Frontal cortex (tissue), 4 donors: ENCODE data around the gene PHF14. TPM values are rescaled to one million over a fixed set of nuclear protein-coding genes. Genes with fewer than 3 reads are reported as not detected.
"Not testable (repeated sequence)": the region's sequence is repeated elsewhere in the genome, so short reads cannot be mapped to it uniquely, and the experiment has no call there.

Experiments used
- DNase-seq, 2 donors: peaks; one replicate each; pipeline ENCODE4 v3.0.0; 2012; ENCODE audit warnings: low spot score in 2 of 2
- FAIRE-seq: peaks from 2 replicates; lab custom pipeline; 2012; peaks lifted over from hg19 to GRCh38; lab: Jason Lieb, UNC
- total RNA-seq: library from RNA; depleted of rRNA; stranded (reverse); fragments of >200 nt; gene quantifications from one replicate; pipeline ENCODE4 v1.2.3, GENCODE V29; 2014
- donor health status: control.
- donor health status: control.
- donor health status: control.

The PHF14 gene
- 166 TPM for total RNA-seq

DNA sequence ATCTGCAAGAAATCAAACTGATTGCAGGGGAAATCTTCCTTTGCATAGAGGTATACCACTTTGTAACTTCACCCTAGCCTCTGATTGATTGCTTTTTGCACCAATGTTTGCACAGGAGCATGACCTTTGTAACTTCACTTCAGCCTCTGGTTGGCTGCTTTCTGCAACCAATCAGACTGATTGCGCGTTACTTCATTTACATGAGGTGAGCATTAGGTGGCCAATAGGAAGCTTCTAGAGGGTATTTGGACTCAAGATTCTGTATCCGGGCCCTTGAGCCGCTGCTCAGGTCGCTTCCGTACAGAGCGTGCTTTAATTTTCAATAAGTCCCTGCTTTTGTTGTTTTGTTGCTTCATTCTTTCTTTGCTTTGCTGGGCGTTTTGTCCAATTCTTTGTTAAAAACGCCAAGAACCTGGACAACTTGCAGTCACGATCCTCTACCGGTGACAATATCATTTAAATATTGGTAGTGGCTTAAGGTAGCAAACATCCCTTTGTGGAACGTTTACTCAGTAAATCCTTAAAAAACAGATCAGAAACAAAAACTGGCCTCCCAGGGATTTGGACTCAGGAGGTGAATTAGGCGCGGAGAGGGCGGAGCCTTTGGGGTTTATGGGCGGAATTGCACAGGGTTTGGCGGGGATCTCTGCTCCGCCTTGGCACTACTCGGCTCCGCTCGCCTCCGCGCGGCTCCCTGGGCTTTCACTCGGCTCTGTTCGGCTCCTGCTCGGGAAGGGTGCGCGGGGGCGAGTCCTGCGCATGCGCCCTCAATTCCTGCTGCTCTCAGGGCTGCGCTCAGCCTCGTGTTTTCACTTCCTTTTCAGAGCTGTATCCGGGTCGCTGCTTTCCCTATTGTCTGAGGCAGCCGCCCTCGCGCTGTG lies at the start of gene PHF14:
TSS of gene PHF14 (plus strand) at position 812 of the 881 bp plus-strand sequence. CDS start 452 bp downstream, outside the sequence.
- DNase-seq (peak; percentile 82 to 89), FAIRE-seq (no peak)

DNA sequence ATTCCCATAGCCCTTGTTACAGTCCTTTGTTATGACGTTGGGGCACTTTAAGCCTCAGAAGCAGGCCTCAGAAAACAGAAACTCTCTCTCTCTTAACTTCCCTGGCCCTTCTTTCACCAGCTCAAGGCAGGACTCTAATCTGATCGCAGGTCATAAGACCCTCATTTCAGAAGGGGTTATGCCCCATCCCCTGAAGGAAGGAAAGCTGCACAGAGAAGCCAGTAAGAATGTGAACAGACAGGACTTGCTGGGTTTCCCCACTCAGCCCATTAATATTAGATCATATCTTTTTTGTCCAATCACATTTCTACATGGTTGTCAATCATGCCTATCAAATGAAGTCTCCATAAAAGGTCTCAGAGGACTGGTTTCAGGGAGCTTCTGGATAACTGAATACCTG lies 49.3 kb upstream of the PHF14 start:
- DNase-seq: no peak
- FAIRE-seq: no peak

DNA sequence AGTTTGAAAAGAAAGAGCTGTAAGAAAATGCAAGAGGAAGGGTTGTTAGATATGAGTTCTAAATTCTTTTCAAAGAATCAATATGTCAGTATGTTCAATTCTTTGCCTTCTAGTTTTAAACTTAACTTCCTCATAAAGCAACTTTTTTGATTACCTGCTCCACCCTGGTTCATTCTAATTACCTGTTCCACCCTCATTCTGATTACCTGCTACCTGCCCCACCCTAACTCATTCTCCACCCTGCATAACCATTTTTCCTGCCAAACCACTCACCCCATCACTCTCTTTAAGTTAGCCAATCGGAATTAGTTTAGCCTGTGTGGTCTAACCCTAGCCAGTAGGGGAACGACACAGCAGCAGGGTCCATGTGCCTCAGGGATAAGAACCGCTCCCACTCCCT lies 45.5 kb upstream of the PHF14 start:
- not testable (repeated sequence) for DNase-seq, FAIRE-seq

DNA sequence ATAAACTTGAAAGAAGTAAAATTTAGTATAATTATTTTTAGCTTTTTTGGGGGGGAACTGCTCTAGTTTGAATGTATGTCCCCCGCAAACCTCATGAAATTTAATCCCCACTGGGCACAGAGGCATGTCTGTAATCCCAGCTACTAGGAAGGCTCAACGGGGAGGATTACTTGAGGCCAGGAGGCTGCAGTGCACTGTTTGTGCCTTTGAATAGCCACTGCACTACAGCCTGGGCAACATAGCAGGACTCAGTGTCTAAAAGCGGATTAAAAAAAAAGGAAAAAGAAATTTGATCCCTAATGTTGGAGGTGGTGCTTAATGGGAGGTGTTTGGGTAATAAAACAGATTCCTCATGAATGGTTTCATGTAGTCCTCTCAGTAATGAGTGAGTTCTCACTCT lies 43.1 kb upstream of the PHF14 start:
- DNase-seq (no peak), FAIRE-seq (no peak)

- DNase-seq (no peak), FAIRE-seq (no peak)
Observed at GRCh38 chr7:10931161-10931560, 42.5 kb upstream of the PHF14 start.

- FAIRE-seq: peak; percentile 21
- no peak for DNase-seq
Observed at GRCh38 chr7:10934292-10934691, 39.4 kb upstream of the PHF14 start.

DNA sequence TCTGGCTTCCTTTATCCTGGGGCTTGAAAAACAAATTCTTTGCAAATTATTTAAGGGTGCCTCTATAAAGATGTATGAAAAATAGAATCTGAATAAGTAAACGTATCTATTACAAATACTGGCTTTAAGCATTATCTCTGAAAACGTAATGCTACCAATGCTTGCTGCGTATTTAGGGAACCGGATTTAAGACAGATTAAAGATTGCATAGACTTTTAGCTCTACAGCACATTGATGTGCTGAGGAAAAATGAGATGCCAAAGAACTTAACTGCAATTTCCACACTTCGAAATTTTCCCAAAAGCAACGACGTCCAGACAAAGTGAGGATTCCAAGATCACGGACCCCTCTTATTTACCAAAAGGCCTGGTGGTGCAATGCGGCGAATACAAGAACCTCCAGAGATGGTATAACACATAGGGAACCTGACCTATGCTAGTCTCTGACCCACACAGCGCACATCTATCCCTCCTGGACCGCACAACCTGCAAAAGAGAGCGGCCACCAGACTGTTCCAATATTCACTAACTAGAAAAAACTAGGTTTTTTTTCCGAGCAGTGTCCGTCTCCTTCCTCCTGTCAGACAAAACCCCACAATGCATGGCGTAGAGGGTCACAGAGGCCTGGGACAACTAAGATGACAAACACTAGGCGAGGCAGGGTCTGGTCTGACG lies 34.3 kb upstream of the PHF14 start:
- DNase-seq (no peak), FAIRE-seq (no peak)

GRCh38 chr7:10939911-10940703 lies 33.6 kb upstream of the PHF14 start:
- FAIRE-seq (no peak), DNase-seq (peak; percentile 90 to 91)

- DNase-seq (no peak), FAIRE-seq (no peak)
Observed at GRCh38 chr7:10940704-10941355, 32.8 kb upstream of the PHF14 start.

GRCh38 chr7:10950494-10950893 lies 23.2 kb upstream of the PHF14 start:
- DNase-seq (no peak), FAIRE-seq (no peak)

GRCh38 chr7:10950974-10951578 lies 22.6 kb upstream of the PHF14 start:
- not testable (repeated sequence) for DNase-seq, FAIRE-seq

DNA sequence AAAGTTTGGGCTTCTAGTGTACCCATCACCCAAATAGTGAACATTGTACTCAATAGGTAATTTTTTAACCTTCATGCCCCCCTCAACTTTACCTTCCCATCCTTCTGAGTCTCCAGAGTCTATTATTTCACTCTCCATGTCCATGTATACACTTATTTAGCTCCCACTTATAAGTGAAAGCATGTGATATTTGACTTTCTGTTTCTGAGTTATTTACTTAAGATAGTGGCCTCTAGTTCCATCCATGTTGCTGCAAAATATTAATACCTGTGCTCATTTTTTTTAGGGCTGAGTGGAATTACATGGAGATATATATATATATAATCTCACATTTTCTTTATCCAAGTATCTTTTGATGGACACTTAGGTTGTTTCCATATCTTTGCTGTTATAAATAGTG lies 21.1 kb upstream of the PHF14 start:
- FAIRE-seq (no peak), DNase-seq (no peak)

DNA sequence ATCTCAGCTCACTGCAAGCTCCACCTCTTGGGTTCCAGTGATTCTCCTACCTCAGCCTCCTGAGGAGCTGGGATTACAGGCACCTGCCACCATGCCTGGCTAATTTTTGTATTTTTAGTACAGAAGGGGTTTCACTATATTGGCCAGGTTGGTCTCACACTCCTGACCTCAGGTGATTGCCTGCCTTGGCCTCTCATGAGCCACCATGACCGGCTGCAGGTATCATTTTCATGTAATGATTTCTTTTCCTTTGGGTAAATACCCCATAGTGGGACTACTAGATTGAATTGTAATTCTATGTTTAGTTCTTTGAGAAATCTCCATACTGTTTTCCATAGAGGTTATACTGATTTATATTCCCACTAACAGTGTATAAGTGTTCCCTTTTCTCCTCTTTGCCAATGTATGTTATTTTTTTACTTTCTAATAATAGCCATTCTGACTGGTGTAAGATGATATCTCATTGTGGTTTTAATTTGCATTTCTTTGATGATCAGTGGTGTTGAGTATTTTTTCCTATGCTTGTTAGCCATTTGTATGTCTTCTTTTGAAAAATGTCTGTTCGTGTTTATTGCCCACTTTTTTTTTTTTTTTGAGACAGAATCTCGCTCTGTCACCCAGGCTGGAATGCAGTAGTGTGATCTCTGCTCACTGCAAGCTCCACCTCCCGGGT lies 20.5 kb upstream of the PHF14 start:
- not testable (repeated sequence) for FAIRE-seq, DNase-seq

- no peak for DNase-seq
- FAIRE-seq: no peak
Observed at GRCh38 chr7:10956528-10956927, 17.1 kb upstream of the PHF14 start.

DNA sequence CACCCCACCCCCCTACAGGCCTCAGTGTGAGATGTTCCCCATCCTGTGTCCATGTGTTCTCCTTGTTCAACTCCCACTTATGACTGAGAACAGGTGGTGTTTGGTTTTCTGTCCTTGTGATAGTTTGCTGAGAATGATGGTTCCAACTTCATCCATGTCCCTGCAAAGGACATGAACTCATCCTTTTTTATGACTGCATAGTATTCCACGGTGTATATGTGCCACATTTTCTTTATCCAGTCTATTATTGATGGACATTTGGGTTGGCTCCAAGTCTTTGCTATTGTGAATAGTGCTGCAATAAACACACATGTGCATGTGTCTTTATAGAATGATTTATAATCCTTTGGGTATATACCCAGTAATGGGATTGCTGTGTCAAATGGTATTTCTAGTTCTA lies 13.4 kb upstream of the PHF14 start:
- DNase-seq, FAIRE-seq: not testable (repeated sequence)

GRCh38 chr7:10965016-10965415 lies 8.7 kb upstream of the PHF14 start:
- FAIRE-seq, DNase-seq: not testable (repeated sequence)

- no peak for DNase-seq
- no peak for FAIRE-seq
Observed at GRCh38 chr7:10972174-10972573, 1.5 kb upstream of the PHF14 start.

- FAIRE-seq: no peak
- no peak for DNase-seq
Observed at GRCh38 chr7:10973942-10974911, 555 bp downstream of the PHF14 start.
